Right lobe of liver (tissue), 4 donors: ENCODE results near the gene EMX1.

ENCODE experiments used
- POLR2A ChIP-seq: fragments of 450-650 bp; IDR thresholded peaks from one replicate; pipeline ENCODE4 v1.6.1; 2017; ENCODE audit warnings: antibody characterized with exemption, mild to moderate bottlenecking
- TF ChIP-seq, protein P1 (sequence below), 4 donors: fragments of 200-600 bp in 3 of 4; fragments of 450-650 bp in 1 of 4; IDR thresholded peaks; one replicate each; pipeline versions ENCODE4 v1.5.1 to v1.8.0; 2016 to 2022; ENCODE audit warnings: antibody characterized with exemption in 4 of 4, mild to moderate bottlenecking in 2 of 4
- donor health status: DM: no; HTN: no; CAD: no.
- donor health status: DM: no; HTN: no; CAD: no.
- donor health status: DM: no; HTN: yes; CAD: no.

DNA sequence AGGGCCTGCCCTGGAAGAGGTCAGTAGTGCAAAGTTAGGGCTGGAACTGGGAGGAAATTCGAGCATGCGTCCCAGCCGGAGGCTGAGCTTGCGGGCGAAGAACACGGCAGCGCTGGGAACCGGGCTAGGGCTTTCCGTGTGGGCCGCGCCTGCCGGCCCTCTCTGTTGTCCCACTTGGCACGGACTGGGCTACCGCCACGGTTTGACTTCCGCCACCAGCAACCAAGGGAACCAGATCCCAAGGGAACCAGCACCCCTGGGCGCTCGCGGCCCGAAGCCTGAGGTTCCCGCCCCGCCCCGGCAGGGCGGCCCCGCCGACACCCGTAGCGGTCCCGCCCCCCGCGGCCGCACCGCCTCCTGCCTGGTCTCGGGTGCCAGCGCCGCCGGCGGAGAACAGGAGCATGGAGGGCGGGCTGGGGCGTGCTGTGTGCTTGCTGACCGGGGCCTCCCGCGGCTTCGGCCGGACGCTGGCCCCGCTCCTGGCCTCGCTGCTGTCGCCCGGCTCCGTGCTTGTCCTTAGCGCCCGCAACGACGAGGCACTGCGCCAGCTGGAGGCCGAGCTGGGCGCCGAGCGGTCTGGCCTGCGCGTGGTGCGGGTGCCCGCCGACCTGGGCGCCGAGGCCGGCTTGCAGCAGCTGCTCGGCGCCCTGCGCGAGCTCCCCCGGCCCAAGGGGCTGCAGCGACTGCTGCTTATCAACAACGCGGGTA is 30.1 kb upstream of the EMX1 start, which contains the start of gene SPR:
- peak; percentile 76 for TF ChIP-seq POLR2A
- TF ChIP-seq, protein P1, sequence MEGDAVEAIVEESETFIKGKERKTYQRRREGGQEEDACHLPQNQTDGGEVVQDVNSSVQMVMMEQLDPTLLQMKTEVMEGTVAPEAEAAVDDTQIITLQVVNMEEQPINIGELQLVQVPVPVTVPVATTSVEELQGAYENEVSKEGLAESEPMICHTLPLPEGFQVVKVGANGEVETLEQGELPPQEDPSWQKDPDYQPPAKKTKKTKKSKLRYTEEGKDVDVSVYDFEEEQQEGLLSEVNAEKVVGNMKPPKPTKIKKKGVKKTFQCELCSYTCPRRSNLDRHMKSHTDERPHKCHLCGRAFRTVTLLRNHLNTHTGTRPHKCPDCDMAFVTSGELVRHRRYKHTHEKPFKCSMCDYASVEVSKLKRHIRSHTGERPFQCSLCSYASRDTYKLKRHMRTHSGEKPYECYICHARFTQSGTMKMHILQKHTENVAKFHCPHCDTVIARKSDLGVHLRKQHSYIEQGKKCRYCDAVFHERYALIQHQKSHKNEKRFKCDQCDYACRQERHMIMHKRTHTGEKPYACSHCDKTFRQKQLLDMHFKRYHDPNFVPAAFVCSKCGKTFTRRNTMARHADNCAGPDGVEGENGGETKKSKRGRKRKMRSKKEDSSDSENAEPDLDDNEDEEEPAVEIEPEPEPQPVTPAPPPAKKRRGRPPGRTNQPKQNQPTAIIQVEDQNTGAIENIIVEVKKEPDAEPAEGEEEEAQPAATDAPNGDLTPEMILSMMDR (IDR thresholded peaks at IDR 0.05) = peak in 2 of 4 donors; percentile 4 to 7
